ENCODE measurements around the gene RPL31. TPM values are rescaled to one million over a fixed set of nuclear protein-coding genes. Genes with fewer than 3 reads are reported as not detected.

Gene RPL31
- total RNA-seq, 4 donors from 2014 or later, result 258 to 1,056 (median 762) TPM

DNA sequence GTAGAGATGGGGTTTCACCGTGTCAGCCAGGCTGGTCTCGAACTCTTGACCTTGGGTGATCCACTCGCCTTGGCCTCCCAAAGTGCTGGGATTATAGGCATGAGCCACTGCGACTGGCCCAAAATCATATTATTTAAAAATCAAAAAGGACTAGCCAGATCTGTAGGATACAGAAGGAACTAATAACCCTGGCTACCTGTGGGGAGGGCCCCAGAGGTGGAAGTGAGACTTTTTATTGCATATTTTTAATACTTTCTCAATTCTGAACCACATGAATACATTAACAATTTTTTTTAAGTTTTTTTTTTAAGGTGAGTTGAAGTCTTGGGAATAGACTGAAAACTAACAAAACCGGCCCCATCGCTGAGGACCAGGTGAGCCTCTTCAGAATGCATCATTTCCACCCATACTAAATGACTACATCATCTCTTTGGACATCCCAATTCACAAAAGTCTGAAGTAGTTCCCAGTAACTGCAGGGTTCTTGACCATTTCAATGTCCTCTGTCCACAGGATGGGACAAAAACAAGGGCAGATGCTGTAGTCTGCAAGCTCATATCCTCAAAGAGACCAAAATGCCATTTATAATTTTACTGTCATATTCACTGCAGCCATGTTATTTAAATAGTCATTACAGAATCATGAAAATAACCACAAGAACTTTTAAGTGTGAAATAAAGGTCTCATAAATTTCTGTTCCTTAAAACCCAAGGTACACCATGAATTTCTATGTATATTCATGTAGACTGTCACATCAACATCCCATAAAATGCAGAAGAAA, 21.4 kb downstream of the RPL31 start:
- 91 to 100% methylated on average over 2 to 6 of the region's 6 CpGs for WGBS, 2 donors (ENCODE audit: low coverage in 1 of 2)
- H3K36me3 ChIP-seq, result peaks cover 0 to 9% (median 0%) of the 10 kb centered on the region in 4 donors
- in situ Hi-C loops (cut with MboI; ENCODE audit: low pct_ligation_motif_present in 1 of 4, low pct_unique_long_range_greater_than_20kb in 1 of 4, low sequenced_read_pairs in 3 of 4), result loop anchor here in 2 of 4 donors (25.0 kb wide), 1 partner anchor 189 kb away; no protein-coding TSS in a partner anchor

DNA sequence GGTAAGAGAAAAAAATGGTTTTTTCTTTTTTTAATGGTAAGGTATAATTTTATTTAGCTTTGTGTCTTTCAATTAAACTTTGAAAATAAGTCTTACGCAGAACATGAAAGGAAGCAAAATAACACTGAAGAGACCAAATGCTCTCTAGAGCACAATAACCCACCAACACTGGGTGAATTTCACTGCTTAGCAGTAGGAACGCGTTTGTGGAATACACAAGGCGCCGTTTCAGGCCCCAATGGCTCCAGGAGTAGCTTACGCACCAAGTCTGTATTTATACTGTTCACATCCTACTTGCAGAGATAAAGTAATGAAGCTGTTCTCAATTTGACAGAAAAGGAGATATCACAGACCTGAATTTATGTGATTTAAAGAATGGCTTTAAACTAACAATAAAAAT, 23.5 kb downstream of the RPL31 start:
- peaks cover 0 to 9% (median 0%) of the 10 kb centered on the region in 4 donors for H3K36me3 ChIP-seq
- H3K4me3 ChIP-seq, result no peak overlapping the region
- H3K27me3 ChIP-seq, result no peaks in the 10 kb centered on the region
- no peak for DNase-seq
- intact Hi-C loops (cut with DNase I; ENCODE audit: low total_unique reads) (no loop called here), in situ Hi-C loops (cut with MboI; ENCODE audit: low pct_ligation_motif_present in 1 of 4, low pct_unique_long_range_greater_than_20kb in 1 of 4, low sequenced_read_pairs in 3 of 4) (no loop called here)
- TF ChIP-seq, protein P1, sequence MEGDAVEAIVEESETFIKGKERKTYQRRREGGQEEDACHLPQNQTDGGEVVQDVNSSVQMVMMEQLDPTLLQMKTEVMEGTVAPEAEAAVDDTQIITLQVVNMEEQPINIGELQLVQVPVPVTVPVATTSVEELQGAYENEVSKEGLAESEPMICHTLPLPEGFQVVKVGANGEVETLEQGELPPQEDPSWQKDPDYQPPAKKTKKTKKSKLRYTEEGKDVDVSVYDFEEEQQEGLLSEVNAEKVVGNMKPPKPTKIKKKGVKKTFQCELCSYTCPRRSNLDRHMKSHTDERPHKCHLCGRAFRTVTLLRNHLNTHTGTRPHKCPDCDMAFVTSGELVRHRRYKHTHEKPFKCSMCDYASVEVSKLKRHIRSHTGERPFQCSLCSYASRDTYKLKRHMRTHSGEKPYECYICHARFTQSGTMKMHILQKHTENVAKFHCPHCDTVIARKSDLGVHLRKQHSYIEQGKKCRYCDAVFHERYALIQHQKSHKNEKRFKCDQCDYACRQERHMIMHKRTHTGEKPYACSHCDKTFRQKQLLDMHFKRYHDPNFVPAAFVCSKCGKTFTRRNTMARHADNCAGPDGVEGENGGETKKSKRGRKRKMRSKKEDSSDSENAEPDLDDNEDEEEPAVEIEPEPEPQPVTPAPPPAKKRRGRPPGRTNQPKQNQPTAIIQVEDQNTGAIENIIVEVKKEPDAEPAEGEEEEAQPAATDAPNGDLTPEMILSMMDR (IDR thresholded peaks at IDR 0.05), result no peak
- TF ChIP-seq EP300 (IDR thresholded peaks at IDR 0.05; ENCODE audit: low read depth), result no peak
- no peak for TF ChIP-seq POLR2A (IDR thresholded peaks at IDR 0.05)
- TF ChIP-seq POLR2AphosphoS5 (IDR thresholded peaks at IDR 0.05), result no peak
- H3K4me1 ChIP-seq, result peaks cover 0 to 26% (median 10%) of the 10 kb centered on the region in 4 donors
- 63 to 76% methylated on average over 6 of the region's 6 CpGs for WGBS, 2 donors (ENCODE audit: low coverage in 1 of 2)
- no peaks in the 10 kb centered on the region for H3K9me3 ChIP-seq
- H3K27ac ChIP-seq, result peak overlapping the region; percentile 14 to 68 (median 61)

More for the DNA sequence above, 21.4 kb downstream of the RPL31 start:
- no peak overlapping the region for H3K4me3 ChIP-seq
- no peaks in the 10 kb centered on the region for H3K27me3 ChIP-seq
- intact Hi-C loops (cut with DNase I; ENCODE audit: low total_unique reads), result no loop called here
- H3K4me1 ChIP-seq, result peaks cover 0 to 26% (median 10%) of the 10 kb centered on the region in 4 donors
- H3K9me3 ChIP-seq, result no peaks in the 10 kb centered on the region
- TF ChIP-seq, protein P1 (IDR thresholded peaks at IDR 0.05), result no peak
- TF ChIP-seq POLR2AphosphoS5 (IDR thresholded peaks at IDR 0.05) (no peak), POLR2A (IDR thresholded peaks at IDR 0.05) (no peak), EP300 (IDR thresholded peaks at IDR 0.05; ENCODE audit: low read depth) (no peak)
- no peak for DNase-seq
- H3K27ac ChIP-seq, result no peak overlapping the region

DNA sequence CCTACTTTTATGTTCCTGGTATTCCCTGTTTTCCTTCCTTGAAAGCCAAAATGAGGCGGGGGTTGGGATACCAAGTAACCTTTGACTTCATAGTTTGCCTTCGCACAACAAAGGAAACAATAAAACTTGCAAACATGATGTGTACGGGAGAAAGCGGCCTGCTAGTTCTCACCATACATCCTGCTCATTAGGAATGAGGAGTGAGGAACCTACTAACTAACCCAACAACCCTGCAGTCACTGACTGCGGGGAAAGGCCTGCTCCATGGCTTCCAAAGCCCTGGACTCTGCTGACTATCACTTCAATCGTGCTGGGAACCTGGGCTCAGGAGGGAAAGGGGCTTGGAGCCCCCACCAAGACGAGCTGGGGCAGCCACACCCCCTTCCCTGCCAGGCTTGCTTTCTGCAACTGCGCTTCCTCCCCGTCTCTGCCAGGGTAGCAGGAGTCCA, 24.2 kb downstream of the RPL31 start:
- Histone ChIP-seq H3K4me1 (peaks cover 0 to 26% (median 10%) of the 10 kb centered on the region in 4 donors), H3K27ac (peak overlapping the region; percentile 14 to 68 (median 61)), H3K36me3 (peaks cover 0 to 9% (median 0%) of the 10 kb centered on the region in 4 donors), H3K9me3 (no peaks in the 10 kb centered on the region), H3K27me3 (no peaks in the 10 kb centered on the region), H3K4me3 (no peak overlapping the region)
- in situ Hi-C loops (cut with MboI; ENCODE audit: low pct_ligation_motif_present in 1 of 4, low pct_unique_long_range_greater_than_20kb in 1 of 4, low sequenced_read_pairs in 3 of 4) (no loop called here), intact Hi-C loops (cut with DNase I; ENCODE audit: low total_unique reads) (no loop called here)
- DNase-seq, result no peak
- 40 to 44% methylated on average over 2 to 9 of the region's 9 CpGs for WGBS, 2 donors (ENCODE audit: low coverage in 1 of 2)
- TF ChIP-seq, protein P1 (IDR thresholded peaks at IDR 0.05), result no peak
- TF ChIP-seq POLR2A (IDR thresholded peaks at IDR 0.05) (no peak), EP300 (IDR thresholded peaks at IDR 0.05; ENCODE audit: low read depth) (no peak), POLR2AphosphoS5 (IDR thresholded peaks at IDR 0.05) (no peak)

DNA sequence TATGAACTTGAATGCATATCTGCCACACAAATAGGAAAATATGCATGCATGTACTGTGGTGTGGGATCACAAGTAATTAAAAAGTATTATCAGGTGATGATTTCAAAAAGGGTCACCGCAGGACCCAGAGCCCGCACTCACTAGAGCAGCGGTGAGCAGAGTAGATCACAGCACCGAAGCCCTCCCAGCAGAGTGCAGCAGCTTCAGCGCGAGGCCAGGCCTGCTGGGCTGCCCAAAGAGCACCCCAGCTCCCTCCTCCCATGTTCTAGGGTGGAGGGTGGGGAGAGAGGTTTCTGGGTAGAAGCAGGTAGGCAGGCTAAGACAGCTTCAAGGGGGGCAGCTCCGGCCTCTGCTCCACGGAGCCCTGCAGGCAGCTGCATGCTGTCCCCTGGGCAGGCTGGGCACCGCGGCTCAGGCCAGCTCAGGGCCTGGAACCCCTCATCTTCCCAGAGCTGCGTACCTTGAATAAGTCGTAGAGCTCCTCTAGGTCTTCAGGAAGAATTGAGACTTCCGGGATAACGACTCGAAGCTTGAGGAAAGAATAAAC, 24.9 kb downstream of the RPL31 start:
- peaks cover 0 to 9% (median 0%) of the 10 kb centered on the region in 4 donors for H3K36me3 ChIP-seq
- in situ Hi-C loops (cut with MboI; ENCODE audit: low pct_ligation_motif_present in 1 of 4, low pct_unique_long_range_greater_than_20kb in 1 of 4, low sequenced_read_pairs in 3 of 4), result no loop called here

More for the DNA sequence above, 24.9 kb downstream of the RPL31 start:
- 83 to 89% methylated on average over 4 to 15 of the region's 15 CpGs for WGBS, 2 donors (ENCODE audit: low coverage in 1 of 2)
- Histone ChIP-seq H3K4me3 (no peak overlapping the region), H3K9me3 (no peaks in the 10 kb centered on the region), H3K27me3 (no peaks in the 10 kb centered on the region), H3K4me1 (peaks cover 0 to 26% (median 10%) of the 10 kb centered on the region in 4 donors), H3K27ac (peak overlapping the region in 3 of 4 donors; percentile 58 to 68 (median 64))
- no peak for TF ChIP-seq EP300 (IDR thresholded peaks at IDR 0.05; ENCODE audit: low read depth)
- TF ChIP-seq POLR2A (IDR thresholded peaks at IDR 0.05), result no peak
- no peak for TF ChIP-seq POLR2AphosphoS5 (IDR thresholded peaks at IDR 0.05)
- TF ChIP-seq, protein P1 (IDR thresholded peaks at IDR 0.05), result no peak
- intact Hi-C loops (cut with DNase I; ENCODE audit: low total_unique reads), result no loop called here
- no peak for DNase-seq

Measured in transverse colon (tissue), 4 donors.